Naive thymus-derived CD4-positive, alpha-beta T cell (primary cell): ENCODE data around the gene ARVCF. TPM values are rescaled to one million over a fixed set of nuclear protein-coding genes. Genes with fewer than 3 reads are reported as not detected.

Source experiments
- ATAC-seq: fragments of 150-1000 bp; cut with Tn5 transposase; 2 replicates; pipeline ENCODE4 v1.10.0; 2021; ENCODE audit warnings: mild to moderate bottlenecking, moderate library complexity
- CTCF ChIA-PET: fragments of 350-600 bp; sonication (Branson Sonifier 250); formaldehyde crosslinking; loops from one replicate; lab custom pipeline; 2021; ENCODE audit warnings: antibody characterized with exemption; lab: Charles Lee
- POLR2A ChIA-PET: fragments of 350-600 bp; sonication (Branson Sonifier 250); formaldehyde crosslinking; loops from one replicate; lab custom pipeline; 2021; ENCODE audit warnings: antibody characterized with exemption, inconsistent platforms; lab: Charles Lee
- DNase-seq, 9 donors: peaks; one replicate each; pipeline versions ENCODE4 v3.0.0 to v3.0.0-alpha.2; 2020 to 2022; ENCODE audit warnings: mixed read lengths in 1 of 9
- H3K27ac ChIP-seq: one replicate; pipeline ENCODE4 v1.7.0; 2013; ENCODE audit warnings: mild to moderate bottlenecking, low read depth, low read length, moderate library complexity
- H3K27me3 ChIP-seq, 2 donors: one replicate each; pipeline ENCODE4 v1.7.0; 2013; ENCODE audit warnings: low read length in 2 of 2, mild to moderate bottlenecking in 2 of 2, moderate library complexity in 2 of 2; ENCODE audit not compliant: control insufficient read depth in 2 of 2, insufficient read depth in 2 of 2
- H3K36me3 ChIP-seq, 3 experiments: 1 replicate in 2 of 3; 2 replicates in 1 of 3; pipeline ENCODE4 v1.7.0; 2013; ENCODE audit warnings: low read length in 3 of 3, mild to moderate bottlenecking in 3 of 3, moderate library complexity in 1 of 3; ENCODE audit not compliant: insufficient read depth in 3 of 3, control insufficient read depth in 2 of 3
- H3K4me1 ChIP-seq, 2 donors: one replicate each; pipeline ENCODE4 v1.7.0; 2013; ENCODE audit warnings: low read length in 2 of 2, mild to moderate bottlenecking in 2 of 2, moderate library complexity in 1 of 2; ENCODE audit not compliant: control insufficient read depth in 2 of 2, insufficient read depth in 2 of 2
- H3K4me3 ChIP-seq: 2 replicates; pipeline ENCODE4 v1.7.0; 2013; ENCODE audit warnings: mild to moderate bottlenecking, low read length
- H3K9me3 ChIP-seq, 3 experiments: 1 replicate in 2 of 3; 2 replicates in 1 of 3; pipeline ENCODE4 v1.7.0; 2013; ENCODE audit warnings: low read length in 3 of 3; ENCODE audit not compliant: control insufficient read depth in 2 of 3
- H3K27ac Mint-ChIP-seq, 9 donors: one replicate each; pipeline ENCODE4 v1.8.0; 2020 to 2022; ENCODE audit warnings: mixed read lengths in 9 of 9, mild to moderate bottlenecking in 8 of 9, moderate library complexity in 5 of 9, inconsistent platforms in 2 of 9
- H3K27me3 Mint-ChIP-seq, 5 donors: one replicate each; pipeline ENCODE4 v1.8.0; 2021 to 2022; ENCODE audit warnings: mixed read lengths in 5 of 5, mild to moderate bottlenecking in 1 of 5
- H3K36me3 Mint-ChIP-seq, 5 donors: one replicate each; pipeline ENCODE4 v1.8.0; 2020 to 2022; ENCODE audit warnings: mixed read lengths in 5 of 5, mild to moderate bottlenecking in 3 of 5, inconsistent platforms in 1 of 5
- H3K4me1 Mint-ChIP-seq, 7 donors: one replicate each; pipeline ENCODE4 v1.8.0; 2020 to 2022; ENCODE audit warnings: mixed read lengths in 7 of 7, mild to moderate bottlenecking in 3 of 7, inconsistent platforms in 1 of 7
- H3K4me3 Mint-ChIP-seq, 10 donors: one replicate each; pipeline ENCODE4 v1.8.0; 2020 to 2022; ENCODE audit warnings: mild to moderate bottlenecking in 10 of 10, mixed read lengths in 10 of 10, moderate library complexity in 6 of 10, inconsistent platforms in 2 of 10
- H3K9me3 Mint-ChIP-seq, 11 donors: one replicate each; pipeline ENCODE4 v1.8.0; 2020 to 2022; ENCODE audit warnings: mixed read lengths in 11 of 11, mild to moderate bottlenecking in 4 of 11, inconsistent platforms in 1 of 11, moderate library complexity in 1 of 11
- intact Hi-C, 2 donors: fragments of 100-400 bp; cut with micrococcal nuclease; formaldehyde crosslinking; loops; one replicate each; pipeline ENCODE4 v1.15.1; 2023
- polyA plus RNA-seq, 2 donors: library from polyadenylated mRNA; unstranded; fragments of 300-500 nt; fragmentation: Illumina TruSeq; gene quantifications; one replicate each; pipeline ENCODE4 v1.2.3, GENCODE V29; 2021
- total RNA-seq, 6 experiments: library from RNA in 5 of 6; stranded (reverse) in 5 of 6; gene quantifications; 1 replicate in 5 of 6; 2 replicates in 1 of 6; pipeline ENCODE4 v1.2.3 and lab custom pipeline; 2021 to 2026

Gene ARVCF
- total and polyA plus RNA-seq, 7 experiments from 2014 or later: 0.74 to 9.2 (median 3.0) TPM

GRCh38 chr22:20014526-20015186 is 2.0 kb downstream of the ARVCF start:
- Histone ChIP-seq H3K27ac (no peak overlapping the region), H3K4me1 (peaks cover 4 to 5% of the 10 kb centered on the region in 2 donors), H3K4me3 (no peak overlapping the region), H3K9me3 (no peaks in the 10 kb centered on the region), H3K36me3 (peaks cover 0 to 4% (median 0%) of the 10 kb centered on the region in 3 experiments), H3K27me3 (no peaks in the 10 kb centered on the region)
- H3K27me3 Mint-ChIP-seq: peaks cover 0 to 40% (median 0%) of the 10 kb centered on the region in 5 donors
- no peaks in the 10 kb centered on the region for H3K36me3 Mint-ChIP-seq
- POLR2A ChIA-PET: interaction anchor here (0.5 kb wide), 1 partner anchor 56 kb away, joined by 4 read pairs; no protein-coding TSS in a partner anchor
- no peak for DNase-seq
- peak overlapping the region in 7 of 10 donors; percentile 55 to 83 (median 74) for H3K4me3 Mint-ChIP-seq
- intact Hi-C loops: loop anchor here in 1 of 2 donors (5.0 kb wide), 1 partner anchor 157 kb away; no protein-coding TSS in a partner anchor
- no peaks in the 10 kb centered on the region for H3K9me3 Mint-ChIP-seq
- CTCF ChIA-PET: interaction anchor here (0.7 kb wide), 1 partner anchor 59 kb away, joined by 3 read pairs; no protein-coding TSS in a partner anchor
- H3K4me1 Mint-ChIP-seq: peaks cover 0 to 19% (median 14%) of the 10 kb centered on the region in 7 donors
- no peak for ATAC-seq
- H3K27ac Mint-ChIP-seq: no peak overlapping the region

- ChIA-PET CTCF (interaction anchor here (0.8 to 1.2 kb wide), 2 partner anchors 42 to 65 kb away, joined by 3 to 4 read pairs; no protein-coding TSS in a partner anchor), POLR2A (interaction anchor here (1.1 kb wide), 1 partner anchor 8 kb away, joined by 4 read pairs; no protein-coding TSS in a partner anchor)
- Histone ChIP-seq H3K9me3 (no peaks in the 10 kb centered on the region), H3K27me3 (no peaks in the 10 kb centered on the region), H3K27ac (no peak overlapping the region), H3K4me3 (no peak overlapping the region), H3K4me1 (peaks cover 4 to 5% of the 10 kb centered on the region in 2 donors), H3K36me3 (peaks cover 0 to 4% (median 0%) of the 10 kb centered on the region in 3 experiments)
- H3K27me3 Mint-ChIP-seq: peaks cover 0 to 33% (median 0%) of the 10 kb centered on the region in 5 donors
- peaks cover 0 to 19% (median 13%) of the 10 kb centered on the region in 7 donors for H3K4me1 Mint-ChIP-seq
- DNase-seq (peak in 2 of 9 donors; percentile 22 to 28), ATAC-seq (no peak)
- H3K27ac Mint-ChIP-seq: no peak overlapping the region
- H3K36me3 Mint-ChIP-seq: no peaks in the 10 kb centered on the region
- H3K4me3 Mint-ChIP-seq: no peak overlapping the region
- H3K9me3 Mint-ChIP-seq: no peaks in the 10 kb centered on the region
- intact Hi-C loops: loop anchor here in 1 of 2 donors (1.0 kb wide), 1 partner anchor 43 kb away; no protein-coding TSS in a partner anchor
Observed at GRCh38 chr22:20013382-20013871, 3.2 kb downstream of the ARVCF start.

GRCh38 chr22:20012741-20013331 is 3.8 kb downstream of the ARVCF start:
- intact Hi-C loops: loop anchor here in 1 of 2 donors (1.0 kb wide), 1 partner anchor 43 kb away; no protein-coding TSS in a partner anchor

GRCh38 chr22:20011993-20012740 is 4.5 kb downstream of the ARVCF start:
- peaks cover 0 to 11% (median 8%) of the 10 kb centered on the region in 7 donors for H3K4me1 Mint-ChIP-seq
- Histone ChIP-seq H3K9me3 (no peaks in the 10 kb centered on the region), H3K4me3 (no peak overlapping the region), H3K27me3 (no peaks in the 10 kb centered on the region), H3K36me3 (peaks cover 0 to 4% (median 0%) of the 10 kb centered on the region in 3 experiments), H3K4me1 (peaks cover under 1 to 2% of the 10 kb centered on the region in 2 donors), H3K27ac (no peak overlapping the region)
- peak overlapping the region in 1 of 10 donors; percentile 69 for H3K4me3 Mint-ChIP-seq
- ChIA-PET POLR2A (interaction anchor here (1.1 kb wide), 1 partner anchor 10 kb away, joined by 4 read pairs; no protein-coding TSS in a partner anchor), CTCF (no interaction called here)
- intact Hi-C loops: no loop called here
- no peaks in the 10 kb centered on the region for H3K36me3 Mint-ChIP-seq
- H3K27me3 Mint-ChIP-seq: peaks cover 0 to 20% (median 0%) of the 10 kb centered on the region in 5 donors
- H3K27ac Mint-ChIP-seq: peak overlapping the region in 1 of 9 donors; percentile 28
- no peaks in the 10 kb centered on the region for H3K9me3 Mint-ChIP-seq
- ATAC-seq: no peak
- no peak for DNase-seq

More at GRCh38 chr22:20012741-20013331, 3.8 kb downstream of the ARVCF start:
- H3K4me3 ChIP-seq: no peak overlapping the region
- H3K4me1 ChIP-seq: peaks cover 4 to 5% of the 10 kb centered on the region in 2 donors
- H3K9me3 ChIP-seq: no peaks in the 10 kb centered on the region
- no peaks in the 10 kb centered on the region for H3K36me3 Mint-ChIP-seq
- no peak for ATAC-seq
- no peaks in the 10 kb centered on the region for H3K27me3 ChIP-seq
- peaks cover 0 to 4% (median 0%) of the 10 kb centered on the region in 3 experiments for H3K36me3 ChIP-seq
- peaks cover 0 to 17% (median 13%) of the 10 kb centered on the region in 7 donors for H3K4me1 Mint-ChIP-seq
- no peaks in the 10 kb centered on the region for H3K9me3 Mint-ChIP-seq
- H3K27ac Mint-ChIP-seq: no peak overlapping the region
- H3K27ac ChIP-seq: no peak overlapping the region
- peaks cover 0 to 27% (median 0%) of the 10 kb centered on the region in 5 donors for H3K27me3 Mint-ChIP-seq
- DNase-seq: no peak
- ChIA-PET POLR2A (interaction anchor here (1.1 kb wide), 1 partner anchor 9 kb away, joined by 4 read pairs; no protein-coding TSS in a partner anchor), CTCF (interaction anchor here (1.2 kb wide), 1 partner anchor 42 kb away, joined by 4 read pairs; no protein-coding TSS in a partner anchor)
- H3K4me3 Mint-ChIP-seq: no peak overlapping the region

GRCh38 chr22:20011123-20011992 is 5.3 kb downstream of the ARVCF start:
- intact Hi-C loops: no loop called here
- POLR2A ChIA-PET: no interaction called here
- no peak overlapping the region for H3K27ac Mint-ChIP-seq

More at GRCh38 chr22:20011123-20011992, 5.3 kb downstream of the ARVCF start:
- Mint-ChIP-seq H3K4me3 (no peak overlapping the region), H3K27me3 (peaks cover 0 to 18% (median 0%) of the 10 kb centered on the region in 5 donors), H3K9me3 (no peaks in the 10 kb centered on the region), H3K36me3 (no peaks in the 10 kb centered on the region), H3K4me1 (peaks cover 0 to 11% (median 5%) of the 10 kb centered on the region in 7 donors)
- no peak for ATAC-seq
- H3K4me3 ChIP-seq: no peak overlapping the region
- no peaks in the 10 kb centered on the region for H3K9me3 ChIP-seq
- no peaks in the 10 kb centered on the region for H3K27me3 ChIP-seq
- H3K36me3 ChIP-seq: no peaks in the 10 kb centered on the region
- H3K27ac ChIP-seq: no peak overlapping the region
- CTCF ChIA-PET: interaction anchor here (0.6 kb wide), 1 partner anchor 18 kb away, joined by 4 read pairs; no protein-coding TSS in a partner anchor
- DNase-seq: no peak
- H3K4me1 ChIP-seq: no peaks in the 10 kb centered on the region
